Erythroblast (primary cell): Measurements from ENCODE around the gene CLBA1.

ENCODE experiments used
- GATA1 ChIP-seq: IDR thresholded peaks from 2 replicates; pipeline ENCODE4 v1.6.1; 2011; ENCODE audit warnings: low read depth, mild to moderate bottlenecking, control low read depth, low read length, moderate library complexity
- POLR2A ChIP-seq: IDR thresholded peaks from 2 replicates; pipeline ENCODE4 v1.6.1; 2011; ENCODE audit warnings: mild to moderate bottlenecking, low read length

GRCh38 chr14:105030194-105030593 is 44.6 kb downstream of the CLBA1 start:
- TF ChIP-seq POLR2A (no peak), GATA1 (no peak)
